RWPE1 (cell line): ENCODE data around the gene ADIPOR2.

ENCODE experiments used
- CTCF ChIA-PET: fragments of 350-600 bp; sonication (Branson Sonifier 250); formaldehyde crosslinking; extraction: SDS; loops from one replicate; lab custom pipeline; 2021; lab: Yijun Ruan, JAX
- POLR2A ChIA-PET: fragments of 400-600 bp; formaldehyde crosslinking; extraction: SDS; loops from one replicate; lab custom pipeline; 2020; ENCODE audit warnings: antibody characterized with exemption; ENCODE audit not compliant: low non-redundant PET; lab: Yijun Ruan, JAX
- DNase-seq: peaks from one replicate; pipeline ENCODE4 v3.0.0; 2012; ENCODE audit warnings: low spot score
- H3K27ac ChIP-seq: fragments of 450-650 bp; 2 replicates; pipeline ENCODE4 v1.5.1; 2017
- CTCF ChIP-seq: fragments of 450-650 bp; conservative IDR thresholded peaks from 2 replicates; pipeline ENCODE4 v1.5.1; 2017; ENCODE audit warnings: low read depth, mild to moderate bottlenecking

Gene ADIPOR2

GRCh38 chr12:1655225-1655788, 35.6 kb upstream of the ADIPOR2 start:
- DNase-seq, result no peak
- no peak for TF ChIP-seq CTCF
- ChIA-PET POLR2A (no interaction called here), CTCF (interaction anchor here (1.6 to 7.7 kb wide), 3 partner anchors 21 to 285 kb away, joined by 6 to 105 read pairs (median 9); no protein-coding TSS in a partner anchor)
- no peak overlapping the region for H3K27ac ChIP-seq

- no peak for DNase-seq
- ChIA-PET CTCF (interaction anchor here (0.6 to 7.7 kb wide), 2 partner anchors 134 to 267 kb away, joined by 4 to 105 read pairs; no protein-coding TSS in a partner anchor), POLR2A (no interaction called here)
- TF ChIP-seq CTCF, result no peak
- H3K27ac ChIP-seq, result no peak overlapping the region
Measured at GRCh38 chr12:1656902-1657301, 34.0 kb upstream of the ADIPOR2 start.

GRCh38 chr12:1657688-1658087, 33.2 kb upstream of the ADIPOR2 start:
- no peak for TF ChIP-seq CTCF
- ChIA-PET POLR2A (no interaction called here), CTCF (interaction anchor here (0.7 to 7.7 kb wide), 2 partner anchors 53 to 133 kb away, joined by 4 to 105 read pairs; no protein-coding TSS in a partner anchor)
- no peak for DNase-seq
- H3K27ac ChIP-seq, result no peak overlapping the region

GRCh38 chr12:1660304-1661187, 30.3 kb upstream of the ADIPOR2 start:
- H3K27ac ChIP-seq, result peak overlapping the region; percentile 82
- no peak for TF ChIP-seq CTCF
- DNase-seq, result peak; percentile 81
- ChIA-PET POLR2A (no interaction called here), CTCF (interaction anchor here (0.6 to 0.7 kb wide), 2 partner anchors 30 to 131 kb away, joined by 3 read pairs; no protein-coding TSS in a partner anchor)

GRCh38 chr12:1661553-1662335, 29.1 kb upstream of the ADIPOR2 start:
- CTCF ChIA-PET, result interaction anchor here (1.4 kb wide), 1 partner anchor 134 kb away, joined by 5 read pairs; no protein-coding TSS in a partner anchor
- POLR2A ChIA-PET, result no interaction called here
- no peak for TF ChIP-seq CTCF
- peak; percentile 85 for DNase-seq
- peak overlapping the region; percentile 82 for H3K27ac ChIP-seq
